Kidney glomerular epithelial cell (primary cell): ENCODE measurements around the gene PRKRIP1.
"Not testable (repeated sequence)": the region's sequence is repeated elsewhere in the genome, so short reads cannot be mapped to it uniquely, and the experiment has no call there.

ENCODE experiments used
- DNase-seq: peaks from one replicate; lab custom pipeline; 2025; lab: John Stamatoyannopoulos, UW

PRKRIP1 gene

GRCh38 chr7:102431617-102432298, 35.6 kb downstream of the PRKRIP1 start:
- peak; percentile 75 for DNase-seq

- no peak for DNase-seq
Observed at GRCh38 chr7:102432442-102433218, 36.5 kb downstream of the PRKRIP1 start.

- DNase-seq: peak; percentile 31
Observed at GRCh38 chr7:102433219-102434038, 37.3 kb downstream of the PRKRIP1 start, which contains the start of gene ORAI2. ORAI2 (plus strand) TSS chr7:102433575; CDS start chr7:102438957, 5,382 bp downstream.

- DNase-seq: no peak
Observed at GRCh38 chr7:102434039-102434486, 37.9 kb downstream of the PRKRIP1 start.

- no peak for DNase-seq
Observed at GRCh38 chr7:102436118-102436517, 40.0 kb downstream of the PRKRIP1 start.

- peak; percentile 64 for DNase-seq
Observed at GRCh38 chr7:102439963-102440795, 44.0 kb downstream of the PRKRIP1 start.

GRCh38 chr7:102444961-102445673, 49.0 kb downstream of the PRKRIP1 start:
- no peak for DNase-seq

- DNase-seq: no peak
Observed at GRCh38 chr7:102445674-102446071, 49.5 kb downstream of the PRKRIP1 start.

- no peak for DNase-seq
Observed at GRCh38 chr7:102446387-102447156, 50.4 kb downstream of the PRKRIP1 start.

- no peak for DNase-seq
Observed at GRCh38 chr7:102447311-102447710, 51.1 kb downstream of the PRKRIP1 start.

GRCh38 chr7:102449136-102449535, 53.0 kb downstream of the PRKRIP1 start:
- DNase-seq: no peak

- DNase-seq: no peak
Observed at GRCh38 chr7:102450242-102450641, 54.1 kb downstream of the PRKRIP1 start.

GRCh38 chr7:102451371-102452054, 55.4 kb downstream of the PRKRIP1 start:
- no peak for DNase-seq

GRCh38 chr7:102452451-102452850, 56.3 kb downstream of the PRKRIP1 start:
- no peak for DNase-seq

- no peak for DNase-seq
Observed at GRCh38 chr7:102453319-102453718, 57.2 kb downstream of the PRKRIP1 start.

- no peak for DNase-seq
Observed at GRCh38 chr7:102454468-102454867, 58.3 kb downstream of the PRKRIP1 start.

GRCh38 chr7:102454932-102455331, 58.8 kb downstream of the PRKRIP1 start:
- DNase-seq: not testable (repeated sequence)

- no peak for DNase-seq
Observed at GRCh38 chr7:102455596-102455995, 59.4 kb downstream of the PRKRIP1 start.

- no peak for DNase-seq
Observed at GRCh38 chr7:102456327-102456726, 60.2 kb downstream of the PRKRIP1 start.
